ENCODE data around the gene P2RX6. TPM values are rescaled to one million over a fixed set of nuclear protein-coding genes. Genes with fewer than 3 reads are reported as not detected.

The P2RX6 gene
- total RNA-seq (ENCODE audit: low replicate concordance): 0.47 and 0.68 TPM in 2 replicates

GRCh38 chr22:21014726-21015465 lies at the start of gene P2RX6:
TSS of gene P2RX6 (plus strand) at chr22:21015165. CDS start at chr22:21015175, 10 bp downstream.

DNA sequence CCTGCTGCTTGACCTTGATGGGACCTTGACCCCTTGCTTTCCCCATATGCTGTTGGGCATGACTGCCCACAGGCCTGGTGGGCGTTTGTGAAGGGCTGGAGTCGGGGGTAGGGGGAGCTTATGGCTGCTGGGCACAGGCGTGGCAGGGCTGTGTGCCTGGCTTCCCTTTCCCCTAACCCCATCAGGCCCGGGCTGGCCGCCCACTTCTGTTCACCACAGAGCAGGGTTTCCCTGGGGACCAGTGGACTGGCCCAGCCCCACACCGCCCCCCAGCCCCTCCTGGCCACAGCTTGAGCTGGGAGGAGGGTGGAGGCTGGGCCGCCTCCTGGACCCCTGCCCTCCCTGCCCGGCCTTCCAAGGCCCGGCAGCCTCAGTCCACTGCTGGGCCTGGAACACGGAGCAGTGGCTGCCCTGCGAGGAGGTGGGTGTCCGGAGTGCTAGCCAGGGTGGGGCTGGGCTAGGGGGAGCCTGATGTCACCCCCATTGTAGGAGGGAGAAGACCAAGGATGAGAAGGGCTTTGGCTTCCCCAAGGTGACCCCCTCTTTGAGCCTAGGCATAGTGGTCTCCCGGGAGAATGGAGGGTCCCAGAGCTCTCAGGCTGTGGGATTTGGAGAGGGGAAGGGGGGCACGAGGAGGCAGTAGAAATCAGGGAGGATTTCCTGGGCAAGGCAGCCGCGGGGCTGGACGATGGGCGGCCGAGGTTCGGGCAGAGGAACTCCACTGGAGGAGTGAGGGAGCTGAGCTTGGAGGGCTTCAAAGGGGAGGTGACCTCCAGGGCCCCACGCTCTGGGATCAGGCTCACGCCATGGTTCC lies 47.9 kb upstream of the P2RX6 start, which contains the start of gene AIFM3:
TSS of gene AIFM3 (plus strand) at position 373 of the 814 bp plus-strand sequence. CDS start 690 bp downstream, outside the sequence.

GRCh38 chr22:20981787-20982562 lies 33.0 kb upstream of the P2RX6 start, which contains the start of gene LZTR1:
TSS of gene LZTR1 (plus strand) at chr22:20982297. CDS start at chr22:20982372, 75 bp downstream.

GRCh38 chr22:21001601-21002325 lies 13.2 kb upstream of the P2RX6 start, which contains the start of gene THAP7:
TSS of gene THAP7 (minus strand) at chr22:21002118. CDS start at chr22:21001911, 207 bp downstream.

GRCh38 chr22:21032037-21032867 lies 17.3 kb downstream of the P2RX6 start, which contains the start of gene SLC7A4:
TSS of gene SLC7A4 (minus strand) at chr22:21032561. CDS start at chr22:21031812, 749 bp downstream.

DNA sequence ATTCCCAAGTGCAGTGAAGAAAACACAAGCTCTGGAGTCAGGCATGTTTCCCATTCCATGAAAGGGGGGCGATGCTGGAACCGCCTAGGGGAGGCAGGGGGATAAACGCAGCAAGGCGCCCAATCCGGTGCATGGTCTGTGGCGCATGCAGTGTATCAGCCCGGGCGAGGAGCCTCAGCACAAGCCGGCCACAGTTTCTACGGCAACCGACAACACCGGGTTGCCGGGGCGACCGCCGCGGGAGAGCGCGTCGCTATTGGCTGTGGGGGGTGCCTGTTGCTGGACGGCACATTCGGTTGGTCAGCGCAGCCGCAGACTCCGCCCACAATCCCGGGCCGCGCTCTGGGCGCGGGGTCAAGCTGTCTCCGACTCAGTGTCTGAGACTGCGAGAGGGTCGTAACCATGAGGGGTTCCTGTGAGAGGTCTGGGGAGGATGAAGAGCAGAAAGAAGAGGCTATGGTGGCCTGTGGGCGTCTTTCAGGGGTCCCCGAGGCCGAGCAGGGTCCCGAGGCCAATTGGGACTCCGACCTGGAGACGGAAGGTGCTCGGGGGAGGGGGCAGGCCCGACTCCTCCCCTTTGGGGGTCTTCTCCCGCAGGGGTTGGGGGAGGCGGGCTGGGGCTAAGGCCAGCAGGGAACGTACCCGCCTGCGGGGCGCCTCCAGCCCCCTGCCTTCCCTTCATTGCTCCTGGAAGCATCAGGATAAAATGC lies 30.8 kb downstream of the P2RX6 start, which contains the start of gene LRRC74B:
TSS of gene LRRC74B (plus strand) at position 362 of the 710 bp plus-strand sequence. CDS start at position 403, 41 bp downstream.

Other genes starting within 250 kb of the P2RX6 start
- gene SERPIND1, start 241.1 kb upstream of the P2RX6 start, total RNA-seq (ENCODE audit: low replicate concordance): under 0.01 TPM in 1 of 2 replicates, not detected in the other
- gene PI4KA, start 156.4 kb upstream of the P2RX6 start, total RNA-seq (ENCODE audit: low replicate concordance): 21.5 and 37.3 TPM in 2 replicates
- gene SNAP29, start 156.2 kb upstream of the P2RX6 start, total RNA-seq (ENCODE audit: low replicate concordance): 4.2 and 5.9 TPM in 2 replicates
- 24.8 and 26.8 TPM in 2 replicates for gene CRKL, start 97.8 kb upstream of the P2RX6 start, total RNA-seq (ENCODE audit: low replicate concordance)
- 0.23 and 0.70 TPM in 2 replicates for gene AIFM3, start 47.9 kb upstream of the P2RX6 start, total RNA-seq (ENCODE audit: low replicate concordance)
- gene LZTR1, start 32.9 kb upstream of the P2RX6 start, total RNA-seq (ENCODE audit: low replicate concordance): 40.4 and 89.9 TPM in 2 replicates
- 13.8 and 19.4 TPM in 2 replicates for gene THAP7, start 13.0 kb upstream of the P2RX6 start, total RNA-seq (ENCODE audit: low replicate concordance)
- gene SLC7A4, start 17.4 kb downstream of the P2RX6 start, total RNA-seq (ENCODE audit: low replicate concordance): 0.23 TPM in 1 of 2 replicates, not detected in the other
- not detected in 2 replicates for gene LRRC74B, start 30.8 kb downstream of the P2RX6 start, total RNA-seq (ENCODE audit: low replicate concordance)

All from smooth muscle cell of the coronary artery (primary cell).